Measurements from ENCODE around the gene TEK.

TEK gene

DNA sequence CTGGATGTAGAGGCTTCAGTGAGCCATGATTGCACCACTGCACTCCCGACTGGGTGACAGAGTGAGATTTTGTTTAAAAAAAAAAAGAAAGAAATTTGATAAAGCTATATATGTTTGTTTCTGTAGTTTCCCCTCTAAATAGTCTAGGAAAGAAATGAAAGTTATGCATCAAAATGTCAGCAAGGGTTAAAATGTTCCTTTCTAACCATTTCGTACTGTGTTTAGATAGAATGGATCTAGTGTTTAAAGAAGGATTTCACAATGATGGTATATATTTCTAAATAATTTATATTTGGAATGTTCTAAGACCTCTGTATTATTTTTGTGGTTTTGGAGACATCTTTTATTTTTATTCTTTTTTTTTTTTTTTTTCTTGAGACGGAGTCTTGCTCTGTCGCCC lies 22.7 kb downstream of the TEK start:
- Histone ChIP-seq H3K9me3 (ENCODE audit: insufficient read depth, low read length) (no peaks in the 10 kb centered on the region), H3K4me1 (ENCODE audit: low read length) (no peaks in the 10 kb centered on the region), H3K79me2 (ENCODE audit: low read length) (no peaks in the 10 kb centered on the region), H3K4me3 (ENCODE audit: low read length) (no peak overlapping the region), H3K27ac (ENCODE audit: low read length) (no peak overlapping the region), H3K36me3 (replicated peaks; ENCODE audit: low read depth, low read length) (no peaks in the 10 kb centered on the region), H4K20me1 (ENCODE audit: insufficient read depth, low read length) (no peaks in the 10 kb centered on the region), H2AFZ (ENCODE audit: low read depth, low read length) (no peak overlapping the region), H3K4me2 (ENCODE audit: low read length) (no peak overlapping the region), H3K9ac (ENCODE audit: low read length) (no peak overlapping the region), H3K27me3 (ENCODE audit: low read depth, low read length) (peaks cover 7% of the 10 kb centered on the region; the same call in 1 of the 2 replicates)
- TF ChIP-seq, protein P1, sequence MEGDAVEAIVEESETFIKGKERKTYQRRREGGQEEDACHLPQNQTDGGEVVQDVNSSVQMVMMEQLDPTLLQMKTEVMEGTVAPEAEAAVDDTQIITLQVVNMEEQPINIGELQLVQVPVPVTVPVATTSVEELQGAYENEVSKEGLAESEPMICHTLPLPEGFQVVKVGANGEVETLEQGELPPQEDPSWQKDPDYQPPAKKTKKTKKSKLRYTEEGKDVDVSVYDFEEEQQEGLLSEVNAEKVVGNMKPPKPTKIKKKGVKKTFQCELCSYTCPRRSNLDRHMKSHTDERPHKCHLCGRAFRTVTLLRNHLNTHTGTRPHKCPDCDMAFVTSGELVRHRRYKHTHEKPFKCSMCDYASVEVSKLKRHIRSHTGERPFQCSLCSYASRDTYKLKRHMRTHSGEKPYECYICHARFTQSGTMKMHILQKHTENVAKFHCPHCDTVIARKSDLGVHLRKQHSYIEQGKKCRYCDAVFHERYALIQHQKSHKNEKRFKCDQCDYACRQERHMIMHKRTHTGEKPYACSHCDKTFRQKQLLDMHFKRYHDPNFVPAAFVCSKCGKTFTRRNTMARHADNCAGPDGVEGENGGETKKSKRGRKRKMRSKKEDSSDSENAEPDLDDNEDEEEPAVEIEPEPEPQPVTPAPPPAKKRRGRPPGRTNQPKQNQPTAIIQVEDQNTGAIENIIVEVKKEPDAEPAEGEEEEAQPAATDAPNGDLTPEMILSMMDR (IDR thresholded peaks at IDR 0.05; ENCODE audit: low read depth, low read length), result no peak
- TF ChIP-seq EZH2phosphoT487 (IDR thresholded peaks at IDR 0.05; ENCODE audit: low read depth), result no peak

DNA sequence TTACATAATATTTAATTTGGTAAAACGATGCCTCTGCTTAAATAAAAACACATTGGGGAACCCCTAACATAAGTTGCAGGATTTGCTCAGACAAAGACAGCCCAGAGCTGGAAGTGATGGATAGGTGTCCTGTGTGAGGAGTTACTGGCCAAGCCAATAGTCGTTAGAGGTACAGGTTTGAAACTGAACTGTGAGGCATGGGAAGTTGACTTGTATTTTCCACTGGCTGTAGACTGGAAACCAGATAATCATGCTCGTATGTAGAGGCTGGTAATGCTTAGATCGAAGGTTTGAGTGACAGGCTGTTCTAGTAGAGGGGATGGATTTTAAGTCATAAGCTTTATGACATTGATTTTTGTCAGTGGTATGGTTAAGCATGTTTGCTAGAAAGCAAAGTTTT lies 24.8 kb downstream of the TEK start:
- no peak overlapping the region for H3K4me2 ChIP-seq (ENCODE audit: low read length)
- H3K36me3 ChIP-seq (replicated peaks; ENCODE audit: low read depth, low read length), result no peaks in the 10 kb centered on the region

DNA sequence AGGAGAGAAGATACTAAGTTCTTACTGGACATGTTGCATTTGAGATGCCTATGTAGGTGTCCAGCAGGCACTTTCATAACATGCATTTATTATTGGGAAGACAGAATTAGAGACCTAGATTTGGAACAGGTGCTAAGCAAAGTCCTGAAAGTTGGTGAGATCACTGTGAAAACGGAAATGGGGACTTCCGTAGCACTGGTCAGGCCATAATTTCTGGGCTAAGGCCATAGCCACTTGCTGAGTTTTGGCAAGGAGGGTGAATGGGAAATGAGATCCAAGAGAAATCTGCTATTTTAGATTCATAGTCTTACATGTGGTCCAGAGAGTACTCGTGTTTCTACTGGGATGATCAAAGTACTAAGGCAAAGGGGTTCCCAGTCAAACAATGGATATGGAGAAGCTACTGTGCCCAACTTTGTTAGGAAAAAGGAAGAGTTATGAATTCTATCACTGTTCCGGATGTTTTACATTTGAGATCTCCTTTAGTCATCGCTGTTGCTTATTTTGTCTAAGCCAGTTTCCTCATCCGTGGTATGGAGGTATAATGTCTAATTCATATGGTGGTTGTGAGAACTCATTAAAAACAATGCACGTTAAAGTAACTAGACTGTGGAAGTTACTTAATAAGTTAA lies 33.4 kb downstream of the TEK start:
- Histone ChIP-seq H2AFZ (ENCODE audit: low read depth, low read length) (no peak overlapping the region), H3K4me2 (ENCODE audit: low read length) (no peak overlapping the region), H3K4me1 (ENCODE audit: low read length) (no peaks in the 10 kb centered on the region), H3K9ac (ENCODE audit: low read length) (no peak overlapping the region), H3K79me2 (ENCODE audit: low read length) (no peaks in the 10 kb centered on the region), H3K36me3 (replicated peaks; ENCODE audit: low read depth, low read length) (no peaks in the 10 kb centered on the region), H3K9me3 (ENCODE audit: insufficient read depth, low read length) (no peaks in the 10 kb centered on the region), H4K20me1 (ENCODE audit: insufficient read depth, low read length) (no peaks in the 10 kb centered on the region), H3K27me3 (ENCODE audit: low read depth, low read length) (peaks cover 3% of the 10 kb centered on the region; the same call in 1 of the 2 replicates), H3K27ac (ENCODE audit: low read length) (no peak overlapping the region), H3K4me3 (ENCODE audit: low read length) (no peak overlapping the region)
- no peak for TF ChIP-seq EZH2phosphoT487 (IDR thresholded peaks at IDR 0.05; ENCODE audit: low read depth)
- TF ChIP-seq, protein P1 (IDR thresholded peaks at IDR 0.05; ENCODE audit: low read depth, low read length), result no peak

More for the DNA sequence above, 24.8 kb downstream of the TEK start:
- H3K27ac ChIP-seq (ENCODE audit: low read length), result no peak overlapping the region
- TF ChIP-seq, protein P1 (IDR thresholded peaks at IDR 0.05; ENCODE audit: low read depth, low read length), result no peak
- TF ChIP-seq EZH2phosphoT487 (IDR thresholded peaks at IDR 0.05; ENCODE audit: low read depth), result no peak
- H3K4me1 ChIP-seq (ENCODE audit: low read length), result no peaks in the 10 kb centered on the region
- no peak overlapping the region for H2AFZ ChIP-seq (ENCODE audit: low read depth, low read length)
- no peaks in the 10 kb centered on the region for H3K9me3 ChIP-seq (ENCODE audit: insufficient read depth, low read length)
- no peak overlapping the region for H3K9ac ChIP-seq (ENCODE audit: low read length)
- no peak overlapping the region for H3K4me3 ChIP-seq (ENCODE audit: low read length)
- H4K20me1 ChIP-seq (ENCODE audit: insufficient read depth, low read length), result no peaks in the 10 kb centered on the region
- peaks cover 7% of the 10 kb centered on the region; the same call in 1 of the 2 replicates for H3K27me3 ChIP-seq (ENCODE audit: low read depth, low read length)
- H3K79me2 ChIP-seq (ENCODE audit: low read length), result no peaks in the 10 kb centered on the region

DNA sequence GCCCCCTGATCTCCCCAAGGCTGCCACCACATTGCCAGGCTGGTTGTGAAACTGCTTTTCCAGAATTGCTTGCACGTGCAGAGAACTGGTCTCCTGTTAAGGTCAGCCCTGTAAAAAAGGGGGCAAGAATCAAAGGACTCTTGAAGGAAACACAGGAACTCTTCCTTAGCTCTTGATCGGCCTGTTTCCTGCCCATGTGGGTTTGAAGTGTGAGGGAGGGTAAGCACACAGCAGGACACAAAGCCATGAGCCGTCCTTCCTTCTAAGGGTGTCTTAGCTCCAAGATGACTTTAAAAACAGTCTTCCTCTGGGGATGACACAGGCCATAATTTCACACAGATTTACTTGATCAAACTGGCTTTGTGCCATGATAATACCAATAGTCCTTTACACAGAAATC lies 36.1 kb downstream of the TEK start:
- H3K4me1 ChIP-seq (ENCODE audit: low read length), result no peaks in the 10 kb centered on the region
- H3K4me3 ChIP-seq (ENCODE audit: low read length), result no peak overlapping the region
- TF ChIP-seq EZH2phosphoT487 (IDR thresholded peaks at IDR 0.05; ENCODE audit: low read depth), result no peak
- TF ChIP-seq, protein P1 (IDR thresholded peaks at IDR 0.05; ENCODE audit: low read depth, low read length), result no peak
- H3K9ac ChIP-seq (ENCODE audit: low read length), result no peak overlapping the region
- H4K20me1 ChIP-seq (ENCODE audit: insufficient read depth, low read length), result no peaks in the 10 kb centered on the region
- no peak overlapping the region for H3K4me2 ChIP-seq (ENCODE audit: low read length)
- no peak overlapping the region for H2AFZ ChIP-seq (ENCODE audit: low read depth, low read length)
- H3K9me3 ChIP-seq (ENCODE audit: insufficient read depth, low read length), result no peaks in the 10 kb centered on the region
- no peak overlapping the region for H3K27ac ChIP-seq (ENCODE audit: low read length)
- no peaks in the 10 kb centered on the region for H3K36me3 ChIP-seq (replicated peaks; ENCODE audit: low read depth, low read length)
- no peaks in the 10 kb centered on the region for H3K79me2 ChIP-seq (ENCODE audit: low read length)
- peaks cover 3% of the 10 kb centered on the region; the same call in 1 of the 2 replicates for H3K27me3 ChIP-seq (ENCODE audit: low read depth, low read length)

Data from OCI-LY3 (cell line).